Large intestine (tissue), 3 donors: ENCODE results near the gene CLCNKB. TPM values are rescaled to one million over a fixed set of nuclear protein-coding genes. Genes with fewer than 3 reads are reported as not detected.
"Not testable (repeated sequence)": the region's sequence is repeated elsewhere in the genome, so short reads cannot be mapped to it uniquely, and the experiment has no call there.

Source experiments
- DNase-seq, 2 donors: peaks; one replicate each; pipeline versions ENCODE4 v3.0.0 to v3.0.0-alpha.2; 2013
- H3K27ac ChIP-seq: one replicate; pipeline ENCODE4 v1.5.1; 2013; ENCODE audit warnings: low read length
- H3K27me3 ChIP-seq: 2 replicates; pipeline ENCODE4 v1.6.1; 2013; ENCODE audit warnings: low read length; ENCODE audit not compliant: control insufficient read depth, insufficient read depth
- H3K36me3 ChIP-seq: 2 replicates; pipeline ENCODE4 v1.6.1; 2013; ENCODE audit warnings: low read length; ENCODE audit not compliant: control insufficient read depth, insufficient read depth
- H3K4me1 ChIP-seq: one replicate; pipeline ENCODE4 v1.6.1; 2013; ENCODE audit warnings: low read length; ENCODE audit not compliant: control insufficient read depth, insufficient read depth
- H3K4me3 ChIP-seq: one replicate; pipeline ENCODE4 v1.5.1; 2013; ENCODE audit warnings: low read length
- H3K9me3 ChIP-seq: one replicate; pipeline ENCODE4 v1.6.1; 2013; ENCODE audit warnings: mild to moderate bottlenecking, low read depth, low read length, moderate library complexity; ENCODE audit not compliant: control insufficient read depth
- WGBS: methylation state at CpG from one replicate; pipeline ENCODE4 v1.1.5; 2013; ENCODE audit warnings: low lambda C conversion rate; ENCODE audit not compliant: insufficient coverage; 5-methylcytosine and 5-hydroxymethylcytosine counted together
- polyA plus RNA-seq: library from polyadenylated mRNA; unstranded; fragments of 120-200 nt; gene quantifications from one replicate; pipeline ENCODE4 v1.2.1, GENCODE V29; 2013

CLCNKB gene
- polyA plus RNA-seq, 1 donor: 0.42 TPM

GRCh38 chr1:16020878-16021277 is 22.7 kb upstream of the CLCNKB start:
- H3K27ac ChIP-seq, H3K27me3 ChIP-seq, H3K9me3 ChIP-seq, H3K36me3 ChIP-seq, DNase-seq, H3K4me3 ChIP-seq: not testable (repeated sequence)
- no CpG with 5 or more reads among the region's 9 CpGs for WGBS
- H3K4me1 ChIP-seq: peaks cover 20% of the 10 kb centered on the region

DNA sequence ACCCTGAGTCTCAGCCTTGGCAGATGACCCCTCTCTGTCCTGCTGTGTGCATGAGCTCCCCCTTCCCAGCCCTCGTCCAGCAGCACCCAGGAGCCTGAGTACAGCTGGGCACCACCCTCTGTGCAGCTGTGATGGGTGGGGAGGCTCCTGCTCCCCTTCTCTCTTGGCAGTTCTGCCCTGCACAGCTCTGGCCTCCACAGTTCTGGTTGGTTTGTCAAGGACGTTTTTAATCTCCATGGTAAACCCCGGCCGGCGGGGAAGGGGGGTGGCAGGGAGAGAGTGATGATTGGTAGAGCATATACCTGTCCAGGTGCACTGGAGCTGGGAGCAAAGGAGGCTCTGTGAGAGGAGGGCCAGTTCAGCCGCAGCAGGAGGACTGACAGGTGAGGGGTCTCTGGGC is 21.9 kb upstream of the CLCNKB start, which contains the start of gene CLCNKA:
TSS of gene CLCNKA (plus strand) at position 356 of the 400 bp plus-strand sequence. CDS start 584 bp downstream, outside the sequence.
- no CpG with 5 or more reads among the region's 6 CpGs for WGBS
- Histone ChIP-seq H3K4me3 (no peak within 1 kb of the TSS), H3K4me1 (peaks cover 20% of the 10 kb centered on the region), H3K27me3 (no peaks in the 10 kb centered on the region), H3K36me3 (no peaks in the 10 kb centered on the region), H3K9me3 (no peaks in the 10 kb centered on the region), H3K27ac (no peak within 1 kb of the TSS)
- no peak for DNase-seq

- H3K27ac ChIP-seq: no peak overlapping the region
- DNase-seq: no peak
- H3K4me1 ChIP-seq: peaks cover 26% of the 10 kb centered on the region
- no peaks in the 10 kb centered on the region for H3K36me3 ChIP-seq
- H3K4me3 ChIP-seq: no peak overlapping the region
- no peaks in the 10 kb centered on the region for H3K27me3 ChIP-seq
- no peaks in the 10 kb centered on the region for H3K9me3 ChIP-seq
- no CpG with 5 or more reads among the region's 11 CpGs for WGBS
These were observed 21.2 kb upstream of the CLCNKB start for GRCh38 chr1:16022393-16022792.

DNA sequence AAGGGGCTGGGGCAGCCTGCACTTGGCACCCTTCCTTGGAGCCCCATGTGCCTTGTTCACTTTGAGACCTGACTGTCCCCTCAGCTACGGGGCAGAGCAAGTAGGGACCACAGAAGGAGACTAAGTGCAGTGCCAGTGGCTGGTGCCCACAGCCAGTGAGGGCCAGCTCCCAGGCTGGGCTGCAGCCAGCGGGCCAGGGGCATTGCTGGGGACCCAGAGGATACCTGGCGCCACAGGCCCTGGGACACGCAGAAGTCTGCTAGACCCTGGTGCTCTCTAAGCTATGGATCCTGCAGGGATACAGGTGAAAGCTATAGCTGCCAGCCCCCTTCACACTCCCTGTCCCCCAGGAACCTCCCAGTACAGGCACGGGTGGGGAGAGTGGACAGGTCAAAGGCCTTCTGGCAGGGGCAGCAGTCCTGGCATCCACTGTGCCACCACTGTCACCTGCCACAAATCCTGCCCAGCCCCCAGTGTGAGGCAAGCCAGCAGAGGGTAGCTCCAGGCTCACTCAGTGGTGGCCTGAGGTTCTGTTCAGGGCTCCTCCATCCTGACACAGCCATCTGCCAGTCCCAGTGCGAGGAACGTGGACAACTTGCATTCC is 20.4 kb upstream of the CLCNKB start:
- H3K4me1 ChIP-seq: peaks cover 26% of the 10 kb centered on the region
- no CpG with 5 or more reads among the region's 7 CpGs for WGBS
- H3K9me3 ChIP-seq: no peaks in the 10 kb centered on the region
- peaks cover under 1% of the 10 kb centered on the region for H3K27me3 ChIP-seq
- H3K36me3 ChIP-seq: no peaks in the 10 kb centered on the region
- no peak overlapping the region for H3K4me3 ChIP-seq
- no peak overlapping the region for H3K27ac ChIP-seq
- DNase-seq: no peak

- H3K4me3 ChIP-seq, H3K27me3 ChIP-seq, H3K27ac ChIP-seq, DNase-seq, H3K36me3 ChIP-seq, H3K9me3 ChIP-seq: not testable (repeated sequence)
- peaks cover 12% of the 10 kb centered on the region for H3K4me1 ChIP-seq
- no CpG with 5 or more reads among the region's 10 CpGs for WGBS
These were observed 17.3 kb upstream of the CLCNKB start for GRCh38 chr1:16026302-16026701.

DNA sequence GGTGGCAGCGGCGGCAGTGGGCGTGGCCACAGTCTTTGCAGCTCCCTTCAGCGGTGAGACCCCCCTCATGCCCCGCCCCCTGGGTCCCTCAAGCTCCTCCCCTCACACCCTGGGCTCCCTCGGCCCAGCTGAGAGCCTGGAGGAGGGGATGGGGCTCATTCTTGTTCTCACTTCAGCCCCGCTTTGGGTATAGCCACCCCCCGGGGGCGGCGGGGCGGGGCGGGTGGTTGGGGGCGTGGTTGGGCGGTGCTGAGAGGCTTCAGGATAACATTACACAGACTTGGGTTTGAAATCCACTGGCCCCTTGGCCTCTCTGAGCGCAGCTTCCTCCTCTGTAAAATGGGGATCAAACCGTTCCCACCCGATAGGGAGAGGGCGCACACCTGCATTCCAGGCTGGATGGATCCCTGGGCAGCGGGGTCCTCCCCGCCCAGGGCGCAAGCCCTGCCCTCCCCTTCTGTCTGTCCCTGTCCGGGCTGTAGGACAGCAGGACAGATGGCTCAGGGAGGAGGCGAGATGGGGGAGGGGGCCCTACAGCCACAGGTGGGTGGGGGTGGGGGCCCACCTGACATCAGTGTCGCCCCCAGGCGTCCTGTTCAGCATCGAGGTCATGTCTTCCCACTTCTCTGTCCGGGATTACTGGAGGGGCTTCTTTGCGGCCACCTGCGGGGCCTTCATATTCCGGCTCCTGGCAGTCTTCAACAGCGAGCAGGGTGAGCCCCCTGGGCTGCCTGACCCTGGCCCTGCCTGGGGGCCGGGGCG is 16.7 kb upstream of the CLCNKB start:
- H3K4me1 ChIP-seq: peaks cover 7% of the 10 kb centered on the region
- no peaks in the 10 kb centered on the region for H3K9me3 ChIP-seq
- H3K4me3 ChIP-seq: no peak overlapping the region
- WGBS: no CpG with 5 or more reads among the region's 33 CpGs
- H3K36me3 ChIP-seq: no peaks in the 10 kb centered on the region
- DNase-seq: no peak
- no peak overlapping the region for H3K27ac ChIP-seq
- peaks cover 5% of the 10 kb centered on the region for H3K27me3 ChIP-seq

- no peaks in the 10 kb centered on the region for H3K9me3 ChIP-seq
- H3K36me3 ChIP-seq: no peaks in the 10 kb centered on the region
- DNase-seq: no peak
- H3K27me3 ChIP-seq: peaks cover 5% of the 10 kb centered on the region
- H3K4me3 ChIP-seq: no peak overlapping the region
- WGBS: no CpG with 5 or more reads among the region's 19 CpGs
- no peak overlapping the region for H3K27ac ChIP-seq
- H3K4me1 ChIP-seq: peaks cover 7% of the 10 kb centered on the region
These were observed 15.2 kb upstream of the CLCNKB start for GRCh38 chr1:16028237-16029002.

DNA sequence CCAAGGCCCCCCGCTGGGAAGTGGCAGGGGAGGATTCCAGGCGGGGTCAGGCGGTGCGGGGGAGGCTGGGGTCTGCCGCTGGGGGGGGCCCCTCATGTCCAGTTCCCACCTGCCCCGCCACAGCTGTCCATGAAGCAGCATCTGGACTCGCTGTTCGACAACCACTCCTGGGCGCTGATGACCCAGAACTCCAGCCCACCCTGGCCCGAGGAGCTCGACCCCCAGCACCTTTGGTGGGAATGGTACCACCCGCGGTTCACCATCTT is 14.6 kb upstream of the CLCNKB start:
- no CpG with 5 or more reads among the region's 13 CpGs for WGBS
- not testable (repeated sequence) for H3K9me3 ChIP-seq, H3K4me1 ChIP-seq, H3K27ac ChIP-seq, H3K4me3 ChIP-seq, H3K27me3 ChIP-seq, H3K36me3 ChIP-seq, DNase-seq

- Histone ChIP-seq H3K9me3 (no peaks in the 10 kb centered on the region), H3K4me1 (peaks cover 7% of the 10 kb centered on the region), H3K27me3 (peaks cover 5% of the 10 kb centered on the region), H3K27ac (no peak overlapping the region), H3K4me3 (no peak overlapping the region), H3K36me3 (no peaks in the 10 kb centered on the region)
- WGBS: no CpG with 5 or more reads among the region's 1 CpG
- no peak for DNase-seq
These were observed 14.3 kb upstream of the CLCNKB start for GRCh38 chr1:16029288-16029687.

DNA sequence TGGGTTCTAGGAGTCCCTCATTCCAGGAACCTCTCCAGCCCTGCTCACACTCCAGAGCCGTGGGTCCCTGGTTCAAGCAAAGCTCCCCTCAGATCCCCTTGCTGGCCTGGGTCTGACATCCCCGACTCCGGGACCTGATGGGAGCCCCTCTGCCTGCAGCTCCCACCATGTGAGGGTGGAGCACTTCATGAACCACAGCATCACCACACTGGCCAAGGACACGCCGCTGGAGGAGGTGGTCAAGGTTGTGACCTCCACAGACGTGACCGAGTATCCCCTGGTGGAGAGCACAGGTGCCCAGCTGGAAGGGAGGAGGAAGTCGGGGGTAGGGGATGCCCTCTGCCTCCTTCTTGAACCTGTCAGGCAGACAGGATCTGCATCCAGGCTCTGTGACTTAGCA is 12.0 kb upstream of the CLCNKB start:
- no peak overlapping the region for H3K27ac ChIP-seq
- no peak overlapping the region for H3K4me3 ChIP-seq
- WGBS: no CpG with 5 or more reads among the region's 8 CpGs
- H3K27me3 ChIP-seq: peaks cover 5% of the 10 kb centered on the region
- no peaks in the 10 kb centered on the region for H3K36me3 ChIP-seq
- DNase-seq: no peak
- H3K9me3 ChIP-seq: no peaks in the 10 kb centered on the region
- H3K4me1 ChIP-seq: peaks cover 7% of the 10 kb centered on the region
